ENCODE data around the gene CAPN1.

CAPN1 gene

DNA sequence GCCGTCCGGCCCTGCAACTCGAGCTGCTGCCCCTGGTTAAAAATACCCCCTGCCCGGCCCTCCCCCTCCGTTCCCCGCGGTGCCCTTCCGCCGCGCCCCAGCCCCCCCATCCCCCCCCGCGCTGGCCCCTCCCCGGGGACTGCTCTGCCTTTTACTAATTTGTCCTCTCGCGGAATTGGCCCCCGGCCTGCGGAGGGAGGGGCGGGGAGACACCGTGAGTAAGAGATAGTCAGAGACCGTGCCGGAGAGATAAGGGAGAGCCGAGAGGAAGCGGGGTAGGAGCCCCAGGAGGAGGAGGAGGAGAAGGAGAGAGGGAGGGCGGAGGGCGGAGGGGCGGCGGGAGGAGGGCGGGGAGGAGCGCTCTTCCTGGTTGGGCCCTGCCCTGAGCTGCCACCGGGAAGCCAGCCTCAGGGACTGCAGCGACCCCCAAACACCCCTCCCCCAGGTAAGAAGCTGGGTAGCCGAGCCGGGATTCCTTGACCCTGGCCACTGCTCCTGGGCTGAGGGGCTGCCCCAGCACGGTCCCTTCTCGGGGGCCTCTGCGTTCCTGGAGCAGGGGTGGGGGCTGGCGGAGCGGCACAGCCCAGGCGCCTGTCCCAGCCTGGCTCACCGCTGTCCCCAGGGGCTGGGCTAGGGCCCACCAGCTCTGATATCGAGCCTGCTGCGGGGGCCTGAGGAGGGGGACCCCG lies at the start of gene CAPN1:
CAPN1 (plus strand) TSS at position 360 of the 689 bp plus-strand sequence. CDS start 774 bp downstream, outside the sequence.
- ChIA-PET POLR2A (interaction anchor here (1.0 to 1.6 kb wide), 3 partner anchors 10 to 46 kb away, joined by 3 to 14 read pairs (median 3); no protein-coding TSS in a partner anchor), CTCF (interaction anchor here (1.0 to 2.2 kb wide), 17 partner anchors 9 to 174 kb away, joined by 3 to 13 read pairs (median 5); partner anchors contain the start of genes CDC42EP2, TM7SF2 and ZNHIT2)

GRCh38 chr11:65132238-65132987 lies 49.3 kb upstream of the CAPN1 start:
- ChIA-PET POLR2A (interaction anchor here (2.4 kb wide), 1 partner anchor 10 kb away, joined by 12 read pairs; the partner anchor contains the start of genes FAU and MRPL49), CTCF (interaction anchor here (0.7 to 1.8 kb wide), 6 partner anchors 11 to 22 kb away, joined by 3 to 4 read pairs (median 3); no protein-coding TSS in a partner anchor)
- peak overlapping the region; percentile 95; the same call in 1 of the 2 replicates for H3K4me3 ChIP-seq (ENCODE audit: low read depth, low read length)
- DNase-seq (ENCODE audit: low read depth, low spot score), result no peak
- TF ChIP-seq, protein P1, sequence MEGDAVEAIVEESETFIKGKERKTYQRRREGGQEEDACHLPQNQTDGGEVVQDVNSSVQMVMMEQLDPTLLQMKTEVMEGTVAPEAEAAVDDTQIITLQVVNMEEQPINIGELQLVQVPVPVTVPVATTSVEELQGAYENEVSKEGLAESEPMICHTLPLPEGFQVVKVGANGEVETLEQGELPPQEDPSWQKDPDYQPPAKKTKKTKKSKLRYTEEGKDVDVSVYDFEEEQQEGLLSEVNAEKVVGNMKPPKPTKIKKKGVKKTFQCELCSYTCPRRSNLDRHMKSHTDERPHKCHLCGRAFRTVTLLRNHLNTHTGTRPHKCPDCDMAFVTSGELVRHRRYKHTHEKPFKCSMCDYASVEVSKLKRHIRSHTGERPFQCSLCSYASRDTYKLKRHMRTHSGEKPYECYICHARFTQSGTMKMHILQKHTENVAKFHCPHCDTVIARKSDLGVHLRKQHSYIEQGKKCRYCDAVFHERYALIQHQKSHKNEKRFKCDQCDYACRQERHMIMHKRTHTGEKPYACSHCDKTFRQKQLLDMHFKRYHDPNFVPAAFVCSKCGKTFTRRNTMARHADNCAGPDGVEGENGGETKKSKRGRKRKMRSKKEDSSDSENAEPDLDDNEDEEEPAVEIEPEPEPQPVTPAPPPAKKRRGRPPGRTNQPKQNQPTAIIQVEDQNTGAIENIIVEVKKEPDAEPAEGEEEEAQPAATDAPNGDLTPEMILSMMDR (IDR thresholded peaks at IDR 0.05; ENCODE audit: insufficient read depth, low read length, missing control alignments), result no peak

More for the DNA sequence above, at the start of gene CAPN1:
- TF ChIP-seq, protein P1 (IDR thresholded peaks at IDR 0.05; ENCODE audit: insufficient read depth, low read length, missing control alignments), result no peak
- H3K4me3 ChIP-seq (ENCODE audit: low read depth, low read length), result peak within 1 kb of the TSS; percentile 86
- peak; percentile 31 for DNase-seq (ENCODE audit: low read depth, low spot score)

GRCh38 chr11:65132988-65133700 lies 48.6 kb upstream of the CAPN1 start:
- TF ChIP-seq, protein P1 (IDR thresholded peaks at IDR 0.05; ENCODE audit: insufficient read depth, low read length, missing control alignments), result no peak
- H3K4me3 ChIP-seq (ENCODE audit: low read depth, low read length), result peak overlapping the region; percentile 95
- no peak for DNase-seq (ENCODE audit: low read depth, low spot score)
- CTCF ChIA-PET, result interaction anchor here (1.0 to 1.3 kb wide), 2 partner anchors 15 to 22 kb away, joined by 4 read pairs; no protein-coding TSS in a partner anchor
- POLR2A ChIA-PET, result interaction anchor here (1.9 to 3.1 kb wide), 2 partner anchors 11 to 15 kb away, joined by 7 to 20 read pairs; partner anchors contain the start of genes FAU, MRPL49 and ZNHIT2

GRCh38 chr11:65133724-65134123 lies 48.0 kb upstream of the CAPN1 start:
- POLR2A ChIA-PET, result interaction anchor here (1.4 to 3.1 kb wide), 3 partner anchors 12 to 16 kb away, joined by 4 to 20 read pairs (median 7); partner anchors contain the start of genes FAU, MRPL49 and ZNHIT2
- H3K4me3 ChIP-seq (ENCODE audit: low read depth, low read length), result peak overlapping the region; percentile 95
- CTCF ChIA-PET, result interaction anchor here (1.0 kb wide), 2 partner anchors 12 to 23 kb away, joined by 4 read pairs; partner anchors contain the start of genes FAU and MRPL49
- TF ChIP-seq, protein P1 (IDR thresholded peaks at IDR 0.05; ENCODE audit: insufficient read depth, low read length, missing control alignments), result no peak
- DNase-seq (ENCODE audit: low read depth, low spot score), result no peak

DNA sequence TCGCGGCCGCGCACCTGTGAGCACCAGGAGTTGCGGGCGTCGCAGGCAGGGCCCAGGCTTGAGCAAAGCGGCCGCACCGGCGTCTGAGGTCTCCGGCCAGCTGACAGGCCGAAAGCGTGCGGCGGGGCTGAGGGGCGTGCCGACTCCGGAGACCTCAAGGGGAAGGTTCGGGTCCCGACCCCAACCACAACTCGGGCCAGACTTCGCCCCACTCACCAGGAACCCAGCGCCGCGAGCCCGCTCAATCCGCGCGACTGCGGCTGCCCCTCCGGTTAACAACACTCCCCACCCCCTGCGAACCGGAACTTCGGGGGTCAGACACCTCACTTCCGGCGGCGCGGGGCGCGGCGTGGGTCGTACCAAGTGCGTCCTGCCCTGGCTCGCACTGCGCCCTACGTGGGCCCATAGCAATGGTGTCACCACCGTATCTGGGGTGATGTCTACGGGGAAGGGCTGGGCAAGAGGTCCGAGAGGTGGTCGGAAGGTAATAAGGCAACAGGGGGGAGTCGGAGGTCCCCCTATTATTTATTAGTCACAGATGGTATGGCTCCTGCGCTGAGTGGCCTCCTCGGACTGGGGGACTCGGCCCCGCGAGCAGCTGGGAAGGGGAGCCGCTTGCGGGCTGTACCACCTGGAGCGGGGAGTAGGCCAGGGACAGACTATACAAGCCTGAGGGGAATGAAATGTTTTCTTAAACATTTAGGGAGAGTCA lies 47.3 kb upstream of the CAPN1 start, which contains the start of gene SYVN1:
SYVN1 (minus strand) TSS at position 280 of the 712 bp plus-strand sequence. CDS start 918 bp downstream, outside the sequence.
- ChIA-PET CTCF (interaction anchor here (0.8 to 2.4 kb wide), 10 partner anchors 13 to 287 kb away, joined by 3 to 11 read pairs (median 4); partner anchors contain the start of genes FAU, MRPL49 and ZNHIT2), POLR2A (interaction anchor here (0.9 to 3.1 kb wide), 9 partner anchors 9 to 47 kb away, joined by 3 to 20 read pairs (median 4); partner anchors contain the start of genes CAPN1, FAU, MRPL49 and ZNHIT2)
- TF ChIP-seq, protein P1 (IDR thresholded peaks at IDR 0.05; ENCODE audit: insufficient read depth, low read length, missing control alignments), result no peak
- H3K4me3 ChIP-seq (ENCODE audit: low read depth, low read length), result peak within 1 kb of the TSS; percentile 95
- DNase-seq (ENCODE audit: low read depth, low spot score), result peak; percentile 40
